Measurements from ENCODE around the gene PFKL.

Gene PFKL

DNA sequence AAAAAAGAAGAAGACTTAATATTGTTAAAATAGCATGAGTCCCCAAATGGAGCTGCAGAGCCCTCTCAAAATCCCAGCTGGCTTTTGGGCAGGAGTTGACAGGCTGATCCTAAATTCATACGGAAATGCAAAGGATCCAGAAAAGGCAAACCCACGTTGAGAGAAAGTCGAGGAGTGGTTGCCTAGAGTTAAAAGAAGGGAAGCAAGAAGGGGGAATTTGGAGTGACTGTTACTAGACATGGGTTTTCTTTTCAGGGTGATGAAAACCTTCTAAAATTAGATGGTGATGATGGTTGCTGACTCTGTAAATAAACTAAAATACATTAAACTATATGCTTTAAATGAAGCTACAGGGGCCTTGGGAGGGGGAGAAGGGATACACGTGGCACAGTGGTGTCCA, 39.8 kb upstream of the PFKL start:
- ChIA-PET POLR2A (ENCODE audit: low non-redundant PET) (no interaction called here), CTCF (interaction anchor here (0.6 kb wide), 1 partner anchor 185 kb away, joined by 5 read pairs; no protein-coding TSS in a partner anchor)
- no peak for DNase-seq (ENCODE audit: low spot score)
- no peak overlapping the region for H3K27ac ChIP-seq
- TF ChIP-seq, protein P1, sequence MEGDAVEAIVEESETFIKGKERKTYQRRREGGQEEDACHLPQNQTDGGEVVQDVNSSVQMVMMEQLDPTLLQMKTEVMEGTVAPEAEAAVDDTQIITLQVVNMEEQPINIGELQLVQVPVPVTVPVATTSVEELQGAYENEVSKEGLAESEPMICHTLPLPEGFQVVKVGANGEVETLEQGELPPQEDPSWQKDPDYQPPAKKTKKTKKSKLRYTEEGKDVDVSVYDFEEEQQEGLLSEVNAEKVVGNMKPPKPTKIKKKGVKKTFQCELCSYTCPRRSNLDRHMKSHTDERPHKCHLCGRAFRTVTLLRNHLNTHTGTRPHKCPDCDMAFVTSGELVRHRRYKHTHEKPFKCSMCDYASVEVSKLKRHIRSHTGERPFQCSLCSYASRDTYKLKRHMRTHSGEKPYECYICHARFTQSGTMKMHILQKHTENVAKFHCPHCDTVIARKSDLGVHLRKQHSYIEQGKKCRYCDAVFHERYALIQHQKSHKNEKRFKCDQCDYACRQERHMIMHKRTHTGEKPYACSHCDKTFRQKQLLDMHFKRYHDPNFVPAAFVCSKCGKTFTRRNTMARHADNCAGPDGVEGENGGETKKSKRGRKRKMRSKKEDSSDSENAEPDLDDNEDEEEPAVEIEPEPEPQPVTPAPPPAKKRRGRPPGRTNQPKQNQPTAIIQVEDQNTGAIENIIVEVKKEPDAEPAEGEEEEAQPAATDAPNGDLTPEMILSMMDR (conservative IDR thresholded peaks at IDR 0.05; ENCODE audit: low read depth), result no peak

DNA sequence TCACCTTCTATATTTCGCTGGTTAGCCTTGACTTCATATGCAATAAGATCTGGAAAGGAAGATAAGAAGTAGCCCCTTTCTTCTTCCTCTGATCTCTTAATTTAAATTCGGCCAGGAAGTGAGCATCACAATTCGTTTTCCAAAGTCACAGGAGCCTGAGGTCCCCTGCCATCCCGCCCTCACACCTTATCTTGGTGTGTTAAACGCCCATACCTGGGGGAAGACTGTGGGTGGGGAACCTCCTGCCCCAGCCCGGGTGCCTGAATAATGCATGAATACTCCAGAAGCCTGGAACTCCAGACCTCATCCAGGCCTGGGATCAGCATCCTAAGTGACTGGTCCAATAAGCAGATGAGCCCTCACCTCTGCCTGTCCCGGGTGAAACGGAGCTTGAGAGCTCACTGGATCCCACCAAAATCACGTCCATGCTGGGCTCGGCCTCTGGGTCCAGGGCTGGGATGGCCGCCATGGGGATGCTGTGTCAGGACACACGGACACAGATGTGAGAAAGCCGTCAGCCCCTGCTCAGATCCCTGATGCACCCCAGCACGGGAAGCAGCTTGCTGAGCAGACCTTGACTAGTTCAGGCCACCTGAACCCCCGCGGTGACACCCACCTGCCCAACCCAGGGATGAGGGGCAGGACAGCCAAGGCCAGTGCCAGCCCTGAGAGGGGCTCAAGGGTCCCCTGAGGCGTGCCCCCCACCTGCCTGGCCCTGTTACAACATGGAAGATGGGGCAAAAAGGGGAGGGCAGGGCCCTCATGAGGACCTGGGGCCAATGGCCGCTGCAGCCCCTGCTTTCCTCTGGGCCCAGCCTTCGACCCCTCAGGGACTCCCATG, 38.8 kb upstream of the PFKL start:
- TF ChIP-seq, protein P1 (conservative IDR thresholded peaks at IDR 0.05; ENCODE audit: low read depth), result no peak
- no peak for DNase-seq (ENCODE audit: low spot score)
- H3K27ac ChIP-seq, result no peak overlapping the region
- ChIA-PET CTCF (interaction anchor here (0.5 kb wide), 1 partner anchor 225 kb away, joined by 4 read pairs; no protein-coding TSS in a partner anchor), POLR2A (ENCODE audit: low non-redundant PET) (no interaction called here)

DNA sequence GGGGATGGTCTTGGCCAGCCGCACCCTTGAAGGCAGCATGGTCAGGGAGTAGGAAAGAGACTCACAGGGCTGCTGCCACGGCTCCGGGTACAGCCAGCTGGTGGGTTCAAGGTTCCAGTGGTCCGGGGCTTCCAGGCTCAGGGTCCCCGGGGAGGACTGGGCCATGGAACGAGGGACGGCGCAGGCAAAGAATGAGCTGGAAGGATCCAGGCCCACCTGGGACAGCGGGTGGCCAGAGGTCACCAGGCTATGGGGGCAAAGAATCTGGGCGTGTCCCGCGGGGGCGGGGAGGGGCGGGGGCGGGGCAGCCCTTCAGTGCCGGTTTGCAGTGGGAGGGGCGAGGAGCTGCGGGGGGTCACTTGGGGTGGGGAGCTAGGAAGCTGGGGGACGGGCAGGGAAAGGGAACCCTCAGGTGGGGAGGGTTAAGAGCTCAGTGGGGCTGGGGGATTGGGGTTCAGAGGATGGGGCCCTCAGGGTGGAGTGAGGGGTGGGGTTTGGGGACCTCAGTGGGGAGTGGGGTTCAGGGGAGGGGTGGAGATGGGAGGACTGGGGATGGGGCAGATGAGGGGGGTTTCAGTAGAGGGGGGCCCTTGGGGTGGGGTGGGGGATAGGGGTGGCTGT, 38.1 kb upstream of the PFKL start, which contains the start of gene DNMT3L:
DNMT3L (minus strand) TSS at position 223 of the 621 bp plus-strand sequence. CDS start 638 bp downstream, outside the sequence.
- ChIA-PET POLR2A (ENCODE audit: low non-redundant PET) (no interaction called here), CTCF (no interaction called here)
- no peak for DNase-seq (ENCODE audit: low spot score)
- no peak within 1 kb of the TSS for H3K27ac ChIP-seq
- TF ChIP-seq, protein P1 (conservative IDR thresholded peaks at IDR 0.05; ENCODE audit: low read depth), result no peak

DNA sequence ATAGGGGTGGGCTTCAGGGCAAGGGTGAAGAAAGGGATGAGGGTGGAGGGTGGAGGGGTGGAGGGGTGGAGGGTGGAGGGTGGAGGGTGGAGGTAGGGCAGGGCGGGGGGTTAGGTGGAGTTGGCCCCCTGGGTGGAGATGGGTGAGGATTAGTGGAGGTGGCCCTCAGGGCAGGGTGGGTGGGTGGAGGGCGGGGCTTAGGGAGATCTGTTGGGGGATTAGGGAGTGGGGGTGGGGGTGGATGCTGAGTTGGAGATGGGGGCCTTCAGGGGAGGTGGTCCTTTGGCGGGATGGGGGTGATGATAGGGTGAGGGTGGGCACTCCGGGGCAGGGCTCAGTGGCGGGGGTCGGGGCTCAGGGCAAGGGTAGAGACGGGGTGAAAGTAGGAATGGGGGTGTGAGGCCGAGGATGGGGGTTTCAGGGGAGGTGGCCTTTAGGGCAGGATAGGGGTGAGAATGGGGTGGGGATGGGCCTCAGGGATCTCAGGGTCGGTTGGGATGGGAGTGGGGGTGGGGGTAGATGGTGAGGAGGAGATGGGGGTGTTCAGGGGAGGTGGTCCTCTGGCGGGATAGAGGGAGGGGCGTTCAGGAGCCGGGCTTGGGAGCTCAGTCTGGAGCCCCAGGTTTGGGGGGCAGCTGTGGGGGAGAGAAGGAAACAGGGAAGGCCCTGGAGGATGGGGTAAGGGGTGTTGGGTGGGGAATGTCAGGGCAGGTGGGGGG, 37.4 kb upstream of the PFKL start:
- no peak overlapping the region for H3K27ac ChIP-seq
- no peak for DNase-seq (ENCODE audit: low spot score)
- CTCF ChIA-PET, result no interaction called here
- POLR2A ChIA-PET (ENCODE audit: low non-redundant PET), result no interaction called here
- TF ChIP-seq, protein P1 (conservative IDR thresholded peaks at IDR 0.05; ENCODE audit: low read depth), result no peak

DNA sequence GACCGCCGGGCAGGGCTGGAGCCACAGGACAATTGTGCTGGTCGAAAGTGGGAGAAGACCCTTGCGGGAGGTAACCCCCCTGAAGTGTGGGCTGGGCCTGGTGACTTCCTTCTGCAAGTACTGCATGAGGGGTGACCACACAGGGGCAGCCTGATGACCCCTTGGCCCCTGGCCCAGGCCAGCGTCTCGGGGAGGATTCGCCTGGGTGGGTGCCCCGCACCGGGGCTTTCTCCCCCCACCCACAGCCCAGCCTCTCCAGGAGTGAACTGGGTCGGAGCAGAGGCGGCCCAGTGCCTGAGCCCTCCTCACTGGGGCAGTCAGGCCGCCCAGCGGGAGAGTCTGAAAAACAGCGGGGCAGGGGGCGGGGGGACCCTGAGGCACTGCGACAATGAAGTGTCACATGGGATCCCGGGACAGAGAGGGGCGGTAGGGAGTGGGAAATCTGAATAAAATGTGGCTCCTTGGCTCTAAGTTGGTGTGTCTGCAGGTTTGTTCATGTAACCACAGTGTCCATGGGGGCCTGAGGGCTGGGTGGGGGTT, 36.6 kb upstream of the PFKL start:
- ChIA-PET POLR2A (ENCODE audit: low non-redundant PET) (interaction anchor here (0.7 kb wide), 1 partner anchor 25 kb away, joined by 3 read pairs; no protein-coding TSS in a partner anchor), CTCF (interaction anchor here (0.8 kb wide), 1 partner anchor 34 kb away, joined by 6 read pairs; no protein-coding TSS in a partner anchor)
- no peak for DNase-seq (ENCODE audit: low spot score)
- no peak overlapping the region for H3K27ac ChIP-seq
- TF ChIP-seq, protein P1 (conservative IDR thresholded peaks at IDR 0.05; ENCODE audit: low read depth), result no peak

DNA sequence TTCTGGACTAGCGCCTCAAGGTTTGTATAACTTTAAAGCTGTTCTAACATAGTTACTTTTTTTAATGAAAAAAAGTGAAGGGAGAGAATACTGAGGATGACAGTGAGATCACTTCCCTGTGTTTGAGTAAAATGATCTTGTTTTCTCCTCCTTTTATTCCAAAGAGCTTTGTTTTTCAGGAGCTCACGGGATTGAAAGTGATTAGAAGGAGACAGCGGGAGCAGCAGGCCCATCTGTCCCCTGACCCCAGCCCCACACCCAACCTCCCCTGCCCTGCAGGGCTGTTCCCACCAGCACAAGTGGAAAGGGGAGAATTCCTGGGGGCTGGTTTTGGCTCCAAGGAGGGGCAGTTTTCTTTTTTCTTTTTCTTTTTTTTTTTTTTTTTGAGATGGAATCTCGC, 36.1 kb upstream of the PFKL start:
- POLR2A ChIA-PET (ENCODE audit: low non-redundant PET), result interaction anchor here (0.7 kb wide), 1 partner anchor 24 kb away, joined by 3 read pairs; no protein-coding TSS in a partner anchor
- DNase-seq (ENCODE audit: low spot score), result no peak
- TF ChIP-seq, protein P1 (conservative IDR thresholded peaks at IDR 0.05; ENCODE audit: low read depth), result no peak
- H3K27ac ChIP-seq, result no peak overlapping the region
- CTCF ChIA-PET, result interaction anchor here (0.8 kb wide), 1 partner anchor 34 kb away, joined by 6 read pairs; no protein-coding TSS in a partner anchor

Measured in RWPE1 (cell line).